ENCODE results near the gene ACTR6.

DNA sequence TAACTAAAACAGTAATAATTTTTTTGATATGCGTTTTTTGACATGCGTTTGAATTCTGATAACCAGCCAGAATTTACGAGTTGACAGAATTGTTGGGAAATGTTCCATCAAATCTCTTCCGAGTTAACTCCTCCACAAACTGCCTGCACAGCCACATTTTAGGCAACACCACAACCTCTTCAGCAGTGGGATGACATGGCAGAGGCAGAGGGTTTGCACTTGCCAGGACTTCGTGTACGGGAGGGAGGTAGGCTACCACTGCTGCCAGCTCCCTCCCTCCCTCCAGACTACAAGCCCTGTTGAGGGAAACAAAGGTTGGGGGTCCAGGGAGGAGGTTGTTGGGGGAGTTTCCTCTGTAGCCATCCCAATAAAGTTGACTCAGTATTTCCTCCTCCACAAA lies 14.5 kb upstream of the ACTR6 start:
- TF ChIP-seq POLR2A (IDR thresholded peaks at IDR 0.05): no peak
- TF ChIP-seq CTCF (IDR thresholded peaks at IDR 0.05): no peak

All from heart left ventricle (tissue), 13 donors.